HG02973 (cell line): ENCODE data around the gene RXFP1.
"Not testable (repeated sequence)": the region's sequence is repeated elsewhere in the genome, so short reads cannot be mapped to it uniquely, and the experiment has no call there.

Source experiments
- ATAC-seq: cut with Tn5 transposase; IDR thresholded peaks from one replicate; pipeline ENCODE4 v1.9.1; 2021; ENCODE audit warnings: moderate library complexity; ENCODE audit not compliant: unreplicated experiment

The RXFP1 gene

DNA sequence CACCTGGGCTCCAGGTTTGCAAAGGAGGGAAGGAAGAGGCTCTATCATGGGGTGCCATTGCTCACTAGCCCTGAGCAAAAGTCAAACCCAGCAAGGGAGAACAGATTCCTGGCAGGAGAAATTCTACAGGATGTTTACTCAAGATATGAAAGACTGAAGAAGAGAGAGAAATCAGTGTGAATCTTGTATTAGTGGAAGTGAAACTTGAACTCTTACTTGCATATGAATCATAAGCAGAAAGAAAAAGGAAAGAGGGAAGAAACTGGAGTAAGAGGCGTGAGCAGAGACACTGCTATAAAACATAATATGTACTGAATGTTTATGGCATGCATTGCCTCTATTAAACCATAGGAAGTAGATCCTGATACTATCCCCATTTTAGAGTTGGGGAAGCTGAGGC is 89.1 kb downstream of the RXFP1 start:
- ATAC-seq = peak; percentile 96

DNA sequence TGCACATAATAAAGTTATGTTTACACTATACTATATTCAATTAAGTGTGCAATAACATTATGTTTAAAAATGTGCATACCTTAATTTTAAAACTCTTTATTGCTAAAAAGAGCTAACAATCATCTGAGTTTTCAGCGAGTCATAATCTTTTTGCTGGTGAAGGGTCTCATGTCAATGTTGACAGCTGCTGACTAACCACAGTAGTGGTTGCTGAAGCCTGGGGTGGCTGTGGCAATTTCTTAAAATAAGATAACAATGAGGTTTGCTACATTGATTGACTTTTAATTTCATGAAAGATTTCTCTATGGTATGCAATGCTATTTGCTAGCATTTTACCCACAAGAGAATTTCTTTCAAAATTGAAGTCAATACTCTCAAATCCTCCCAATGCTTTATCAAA is 91.4 kb downstream of the RXFP1 start:
- no peak for ATAC-seq

DNA sequence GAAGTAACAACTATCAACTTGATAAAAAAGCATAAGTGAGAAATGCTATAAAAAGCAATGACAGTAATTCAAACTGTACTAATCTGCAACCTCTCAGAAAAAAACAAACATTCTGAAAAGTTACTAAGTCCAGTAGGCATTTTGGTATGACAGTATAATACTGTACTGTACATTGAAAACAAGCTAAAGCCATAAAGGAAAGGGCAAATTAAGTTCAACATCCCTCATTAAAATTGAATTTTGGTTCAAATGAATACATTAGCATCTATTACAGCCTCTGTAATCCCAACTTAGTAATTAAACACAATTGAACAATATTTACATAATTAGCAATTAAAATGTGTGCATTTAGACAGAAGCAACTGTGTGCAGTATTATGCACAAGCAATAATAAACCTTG is 96.3 kb downstream of the RXFP1 start:
- no peak for ATAC-seq

DNA sequence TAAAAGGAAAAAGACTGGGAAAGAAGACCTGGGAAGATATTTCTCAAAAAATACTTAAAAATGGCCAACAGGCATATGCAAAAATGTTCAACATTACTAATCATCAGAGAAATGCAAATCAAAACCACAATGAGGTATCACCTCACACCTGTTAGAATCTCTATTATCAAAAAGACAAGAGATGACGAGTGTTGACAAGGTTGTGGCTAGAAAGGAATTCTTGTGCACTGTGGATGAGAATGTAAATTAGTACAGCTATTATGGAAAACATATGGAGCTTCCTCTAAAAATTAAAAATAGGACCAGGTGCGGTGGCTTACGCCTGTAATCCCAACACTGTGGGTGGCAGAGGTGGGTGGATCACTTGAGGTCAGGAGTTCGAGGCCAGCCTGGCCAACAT is 100.0 kb downstream of the RXFP1 start:
- peak; percentile 73 for ATAC-seq

DNA sequence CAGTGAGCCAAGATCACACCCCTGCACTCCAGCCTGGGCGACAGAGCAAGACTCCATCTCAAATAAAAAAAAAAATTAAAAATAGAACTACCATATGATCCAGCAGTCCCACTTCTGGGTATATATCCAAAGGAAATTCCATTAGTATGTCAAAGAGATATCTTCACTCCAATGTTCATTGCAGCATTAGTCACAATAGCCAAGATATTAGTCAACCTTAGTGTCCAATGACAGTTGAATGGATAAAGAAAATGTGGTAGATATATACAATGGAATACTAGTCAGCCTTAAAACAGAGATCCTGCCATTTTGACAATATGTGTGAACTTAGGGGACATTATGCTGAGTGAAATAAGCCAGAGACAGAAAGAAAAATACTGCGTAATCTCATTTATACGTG is 100.6 kb downstream of the RXFP1 start:
- no peak for ATAC-seq

DNA sequence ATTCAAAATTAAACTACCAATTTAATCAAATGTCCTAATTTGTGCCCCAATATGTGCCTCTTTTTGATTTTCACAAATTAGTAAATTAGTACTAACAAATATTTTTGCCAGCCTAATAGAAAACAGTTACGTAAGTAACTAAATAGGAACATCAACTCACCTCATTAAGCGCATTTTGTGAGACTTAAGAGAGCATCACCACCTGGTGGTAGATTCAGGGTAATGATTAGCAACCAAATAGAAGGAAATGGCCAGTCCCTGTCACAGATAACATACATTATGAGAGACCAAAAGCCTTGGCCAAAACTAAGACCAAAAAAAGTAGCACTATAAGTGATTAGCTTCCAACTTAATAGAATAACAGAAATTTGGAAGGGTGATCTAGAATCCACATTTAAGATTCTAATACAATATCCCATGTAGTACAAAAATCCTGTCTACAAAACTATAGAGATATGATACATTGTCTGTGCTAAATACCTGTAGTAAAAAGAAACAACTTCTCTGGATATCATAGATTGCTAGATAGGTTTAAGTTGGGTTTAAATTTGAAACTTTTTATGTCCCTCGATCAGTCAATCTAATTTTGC is 103.3 kb downstream of the RXFP1 start:
- ATAC-seq = peak; percentile 83

DNA sequence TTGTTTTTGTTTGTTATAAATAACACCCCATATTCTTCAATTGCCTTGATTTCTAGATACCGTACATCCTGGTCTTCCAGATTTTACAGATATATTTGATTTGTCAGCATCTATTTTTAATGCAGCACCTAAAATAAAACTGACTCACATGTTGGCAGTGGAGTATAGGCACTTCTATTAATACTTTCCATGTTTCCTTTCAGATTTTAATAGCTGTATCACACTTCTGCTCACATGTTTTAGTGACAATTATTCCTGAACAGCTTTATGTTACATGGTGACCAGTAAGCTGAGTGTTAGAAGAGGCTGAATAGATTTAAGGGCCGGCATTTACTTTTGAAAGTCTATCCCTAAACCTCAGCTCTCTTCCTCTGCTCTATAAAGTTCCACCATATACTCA is 103.9 kb downstream of the RXFP1 start:
- no peak for ATAC-seq

DNA sequence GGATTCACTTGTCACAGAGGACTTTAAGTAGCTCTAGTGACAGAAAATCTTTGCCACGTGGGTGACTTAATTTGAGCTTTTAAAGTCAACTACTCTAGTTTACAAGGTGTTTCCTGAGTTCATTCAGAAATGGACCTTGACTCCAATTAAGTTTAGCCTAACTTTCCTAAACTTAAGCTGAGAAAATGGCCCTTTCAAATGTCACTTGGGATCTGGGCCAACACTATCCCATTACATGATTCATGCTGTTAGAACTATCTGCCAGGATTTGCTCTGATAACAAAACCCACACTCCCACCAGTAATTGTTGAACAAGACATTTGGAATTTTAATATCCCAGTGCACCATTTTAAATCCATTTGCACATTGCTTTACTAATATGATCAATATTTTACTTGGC is 109.2 kb downstream of the RXFP1 start:
- no peak for ATAC-seq

DNA sequence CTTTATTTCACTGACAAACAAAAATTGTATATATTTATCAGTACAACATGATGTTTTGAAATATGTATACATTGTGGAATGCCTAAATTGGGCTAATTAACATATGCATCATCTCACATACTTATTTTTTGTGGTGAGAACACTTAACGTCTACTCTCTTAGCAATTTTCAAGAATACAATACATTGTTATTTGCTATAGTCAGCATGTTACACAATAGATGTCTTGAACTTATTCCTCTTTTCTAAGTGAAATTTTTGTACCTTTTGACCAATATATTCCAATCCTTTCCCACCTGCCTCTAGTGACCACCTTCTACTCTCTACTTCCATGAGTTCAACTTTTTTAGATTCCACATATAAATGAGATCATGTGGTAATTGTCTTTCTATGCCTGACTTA is 114.9 kb downstream of the RXFP1 start:
- ATAC-seq = no peak

DNA sequence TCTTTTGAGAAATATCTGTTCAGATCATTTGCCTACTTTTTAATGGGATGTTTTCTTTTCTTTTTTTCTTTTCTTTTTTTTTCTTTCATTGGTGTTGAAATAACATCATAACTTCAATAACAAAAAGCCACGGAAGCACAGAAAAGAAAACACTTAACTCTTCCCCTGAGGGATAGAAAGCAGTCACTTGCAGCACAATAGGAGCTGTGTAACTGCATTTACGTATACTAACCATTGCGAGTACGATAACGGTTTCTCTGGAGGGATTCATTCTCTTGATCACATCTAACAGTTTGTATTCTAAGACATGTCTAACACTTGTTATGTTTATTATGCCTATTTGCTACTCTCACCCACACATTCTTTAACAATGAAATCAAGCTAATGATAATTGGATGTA is 122.7 kb downstream of the RXFP1 start:
- no peak for ATAC-seq

DNA sequence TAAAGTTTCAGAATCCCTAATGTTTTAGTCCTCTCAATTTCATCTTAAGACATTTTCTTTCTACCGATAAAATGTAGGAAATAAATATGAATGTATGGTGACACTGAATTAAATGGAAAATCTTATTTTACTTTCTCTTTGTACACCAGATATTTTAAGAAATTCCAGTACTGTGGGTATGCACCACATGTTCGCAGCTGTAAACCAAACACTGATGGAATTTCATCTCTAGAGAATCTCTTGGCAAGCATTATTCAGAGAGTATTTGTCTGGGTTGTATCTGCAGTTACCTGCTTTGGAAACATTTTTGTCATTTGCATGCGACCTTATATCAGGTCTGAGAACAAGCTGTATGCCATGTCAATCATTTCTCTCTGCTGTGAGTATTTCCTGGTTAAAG is 123.1 kb downstream of the RXFP1 start:
- ATAC-seq = no peak

DNA sequence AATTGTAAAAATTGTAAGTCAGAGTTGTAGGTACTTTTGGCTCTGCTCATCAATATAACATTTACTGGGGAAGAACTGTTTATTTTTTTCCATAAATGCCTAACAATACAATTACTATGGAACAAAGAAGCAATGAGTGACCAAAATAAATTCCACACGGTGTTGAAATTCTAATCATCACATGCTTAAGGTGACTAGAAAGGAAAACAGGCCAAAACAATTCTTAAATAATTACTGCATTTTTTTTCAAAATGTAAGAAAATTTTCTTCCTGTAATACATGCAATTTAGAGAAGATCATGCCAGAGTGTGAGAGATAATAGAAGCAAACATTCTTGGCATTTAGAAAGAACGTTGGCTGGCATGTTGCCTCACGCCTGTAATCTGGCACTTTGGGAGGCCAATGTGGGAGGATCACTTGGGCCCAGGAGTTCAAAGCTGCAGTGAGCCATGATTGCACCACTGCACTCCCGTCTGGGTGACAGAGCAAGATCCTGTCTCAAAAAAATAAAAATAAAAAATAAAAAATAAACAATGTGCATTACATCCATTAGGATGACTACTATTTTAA is 127.5 kb downstream of the RXFP1 start:
- no peak for ATAC-seq

DNA sequence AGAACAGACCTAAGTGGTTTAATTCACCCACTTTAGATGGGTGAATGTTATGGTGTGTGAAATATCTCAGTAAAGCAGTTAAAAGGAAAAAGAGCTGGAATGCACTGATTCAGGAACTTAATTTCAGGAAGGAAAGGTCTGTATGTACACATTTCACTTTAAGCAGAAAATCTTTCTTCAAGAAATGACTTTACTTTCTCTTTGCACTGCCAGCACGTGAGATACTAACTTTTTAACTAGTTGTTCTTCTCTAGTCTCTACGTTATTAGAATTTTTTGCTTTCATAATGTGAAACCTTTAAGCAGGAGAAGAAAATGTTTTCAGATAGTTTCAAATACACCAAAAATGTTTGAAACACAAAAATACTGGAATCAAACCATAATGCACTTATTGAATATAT is 131.2 kb downstream of the RXFP1 start:
- ATAC-seq = no peak

DNA sequence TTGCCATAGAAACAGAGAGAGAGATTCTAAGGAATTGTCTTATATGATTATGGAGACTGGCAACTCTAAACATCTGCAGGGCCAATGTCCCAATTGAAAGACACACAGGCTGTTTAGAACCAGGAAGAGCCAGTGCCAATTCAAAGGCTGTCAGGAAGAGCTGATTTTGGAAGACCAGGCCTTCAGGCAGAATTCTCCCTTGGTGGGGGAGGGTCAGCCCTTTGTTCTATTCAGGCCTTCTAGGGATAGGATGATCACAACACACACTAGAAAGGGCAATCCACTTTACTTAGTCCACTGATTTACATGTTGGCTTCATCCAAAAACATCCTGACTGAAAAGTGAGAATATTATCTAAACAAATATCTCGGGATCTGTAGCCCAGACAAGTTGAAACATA is 134.8 kb downstream of the RXFP1 start:
- no peak for ATAC-seq

DNA sequence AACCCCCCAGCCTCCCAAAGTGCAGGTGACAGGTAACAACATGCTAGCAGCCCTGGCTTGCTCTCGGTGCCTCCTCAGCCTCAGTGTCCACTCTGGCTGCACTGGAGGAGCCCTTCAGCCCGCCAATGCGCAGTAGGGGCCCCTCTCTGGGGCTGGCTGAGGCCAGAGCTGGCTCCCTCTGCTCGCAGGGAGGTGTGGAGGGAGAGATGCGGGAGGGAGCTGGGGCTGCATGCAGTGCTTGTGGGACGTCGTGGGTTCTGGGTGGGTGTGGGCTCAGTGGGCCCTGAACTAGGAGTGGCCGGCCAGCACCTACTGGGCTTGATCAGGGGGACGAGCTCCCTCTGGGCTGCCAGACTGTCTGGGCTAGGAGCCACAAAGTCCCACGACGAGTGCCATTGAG is 135.6 kb downstream of the RXFP1 start:
- no peak for ATAC-seq

DNA sequence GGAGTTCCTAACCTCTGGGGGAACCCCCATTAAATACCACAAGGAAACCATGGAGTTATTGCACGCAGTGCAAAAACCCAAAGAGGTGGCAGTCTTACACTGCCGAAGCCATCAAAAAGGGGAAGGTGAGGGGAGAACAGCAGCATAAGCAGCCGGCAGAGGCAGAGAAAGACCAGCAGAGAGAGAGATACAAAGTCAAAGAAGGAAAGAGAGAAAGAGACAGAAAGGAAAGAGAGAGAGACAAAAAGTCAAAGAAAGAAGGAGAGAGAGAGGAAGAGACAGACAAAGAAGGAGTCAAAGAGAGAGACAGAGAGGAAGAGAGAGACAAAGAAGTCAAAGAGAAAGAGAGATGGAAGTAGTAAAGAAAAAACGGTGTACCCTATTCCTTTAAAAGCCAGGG is 141.6 kb downstream of the RXFP1 start:
- ATAC-seq = not testable (repeated sequence)

DNA sequence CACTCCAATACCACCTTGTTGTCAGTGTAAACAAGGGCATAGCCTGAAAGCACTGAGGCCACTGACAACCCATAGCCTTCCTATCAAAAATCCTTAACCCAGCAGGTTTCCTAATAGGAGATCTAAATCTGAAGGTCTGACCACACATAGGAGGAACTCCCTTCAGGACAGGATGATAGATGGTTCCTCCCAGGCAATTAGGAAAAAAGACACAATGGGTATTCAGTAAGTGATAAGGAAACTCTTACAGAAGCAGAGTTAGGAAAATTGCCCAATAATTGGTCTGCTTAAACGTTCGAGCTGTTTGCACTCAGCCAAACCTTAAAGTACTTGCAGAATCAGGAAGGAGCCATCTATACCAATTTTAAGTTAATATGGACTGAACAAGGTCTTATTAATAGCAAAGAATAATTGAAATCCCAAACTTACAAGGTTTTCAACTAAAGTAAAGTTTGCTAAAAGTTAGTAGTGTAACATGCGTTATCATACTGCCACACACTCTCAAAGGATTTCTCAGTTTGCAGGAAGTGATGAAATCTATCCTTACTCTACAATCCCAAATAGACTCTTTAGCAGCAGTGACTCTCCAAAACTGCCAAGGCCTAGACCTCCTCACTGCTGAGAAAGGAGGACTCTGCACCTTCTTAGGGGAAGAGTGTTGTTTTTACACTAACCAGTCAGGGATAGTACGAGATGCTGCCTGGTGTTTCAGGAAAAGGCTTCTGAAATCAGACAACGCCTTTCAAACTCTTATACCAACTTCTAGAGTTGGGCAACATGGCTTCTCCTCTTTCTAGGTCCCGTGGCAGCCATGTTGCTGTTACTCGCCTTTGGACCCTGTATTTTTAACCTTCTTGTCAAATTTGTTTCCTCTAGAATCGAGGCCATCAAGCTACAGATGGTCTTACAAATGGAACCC is 142.3 kb downstream of the RXFP1 start:
- ATAC-seq = not testable (repeated sequence)

DNA sequence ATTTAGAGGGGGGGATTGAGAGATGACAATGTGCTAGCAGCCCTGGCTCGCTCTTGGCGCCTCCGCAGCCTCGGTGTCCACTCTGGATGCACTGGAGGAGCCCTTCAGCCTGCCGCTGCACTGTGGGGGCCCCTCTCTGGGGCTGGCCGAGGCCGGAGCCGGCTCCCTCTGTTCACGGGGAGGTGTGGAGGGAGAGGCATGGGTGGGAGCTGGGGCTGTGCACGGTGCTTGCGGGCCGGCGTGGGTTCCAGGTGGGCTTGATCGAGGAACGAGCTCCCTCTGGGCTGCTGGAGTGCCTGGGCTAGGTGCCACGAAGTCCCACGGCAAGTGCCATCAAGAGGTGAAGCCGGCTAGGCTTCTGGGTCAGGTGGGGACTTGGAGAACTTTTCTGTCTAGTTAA is 143.1 kb downstream of the RXFP1 start:
- ATAC-seq = no peak

DNA sequence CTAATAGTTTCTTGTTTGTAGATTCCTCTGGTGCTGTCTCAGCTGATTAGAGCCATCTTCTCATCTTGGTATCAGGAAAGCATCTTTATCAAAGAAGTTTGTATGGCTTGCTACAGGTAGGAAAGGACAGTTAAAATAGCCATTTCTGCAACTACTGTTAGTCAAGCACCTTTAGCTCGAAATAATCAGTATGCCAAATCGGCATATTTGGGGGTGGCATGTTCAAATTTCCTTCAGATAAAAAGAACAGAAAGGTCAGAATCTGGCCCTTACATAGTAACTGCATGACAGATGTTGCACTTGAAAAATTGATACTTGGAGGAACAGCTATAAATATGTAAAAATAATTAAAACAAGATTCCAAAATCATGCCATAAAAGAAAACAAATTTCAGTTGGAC is 145.2 kb downstream of the RXFP1 start:
- no peak for ATAC-seq

DNA sequence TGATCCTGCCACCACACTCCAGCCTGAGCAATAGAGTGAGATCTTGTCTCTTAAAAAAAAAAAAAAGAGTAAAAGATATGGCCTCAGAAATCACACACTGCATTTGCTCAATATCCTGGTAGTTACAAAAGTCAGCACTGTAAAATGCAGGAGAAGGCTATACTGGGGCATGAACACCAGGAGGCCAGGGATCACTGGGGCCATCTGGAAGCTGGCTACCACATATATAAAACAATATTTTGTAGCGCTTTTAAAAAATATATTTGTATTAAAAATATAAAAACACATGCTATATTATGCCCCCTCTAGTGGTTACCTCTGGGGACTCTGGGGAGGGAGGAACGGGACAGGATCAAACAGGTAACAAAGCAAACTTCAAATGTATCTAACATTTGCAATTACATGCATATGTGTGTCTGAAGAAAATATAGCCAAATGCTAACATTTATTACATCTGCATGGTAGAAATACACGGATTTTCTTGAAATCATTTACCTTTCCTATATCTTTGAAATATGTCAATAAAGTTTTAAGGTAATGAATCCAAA is 146.0 kb downstream of the RXFP1 start:
- ATAC-seq = no peak

DNA sequence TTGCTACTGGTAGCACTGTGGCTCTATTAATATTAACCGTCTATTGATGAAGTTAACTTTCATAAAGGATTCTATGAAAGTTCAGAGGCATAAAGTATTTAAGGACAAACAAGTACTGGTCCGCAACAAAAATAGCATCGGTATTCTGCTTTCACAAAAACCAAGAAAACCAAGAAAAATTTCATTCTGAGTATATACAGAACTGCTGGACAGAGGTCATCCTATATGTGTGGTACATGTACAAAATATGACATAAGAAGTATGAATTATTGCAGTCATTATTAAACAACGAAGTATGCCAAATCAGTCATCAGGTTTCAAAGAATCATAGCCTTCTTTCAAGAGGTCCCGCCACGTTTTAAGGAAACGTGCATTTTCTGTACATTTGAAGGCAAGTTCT is 147.6 kb downstream of the RXFP1 start:
- ATAC-seq = no peak
